SU-DHL-6 (cell line): ENCODE measurements around the gene KDELR3.

Experiments
- CTCF ChIP-seq: fragments of 200-600 bp; sonication (generic); IDR thresholded peaks from one replicate; pipeline ENCODE4 v1.5.1; 2017; ENCODE audit warnings: antibody characterized with exemption, mild to moderate bottlenecking, low read length, moderate library complexity; ENCODE audit not compliant: insufficient read depth, poor library complexity, severe bottlenecking
- EZH2phosphoT487 ChIP-seq: fragments of 200-600 bp; sonication (generic), shearing (Covaris generic); conservative IDR thresholded peaks from 2 replicates; pipeline ENCODE4 v1.6.1; 2018; ENCODE audit warnings: mild to moderate bottlenecking, antibody characterized with exemption, low read length, moderate library complexity, mixed read lengths

GRCh38 chr22:38481871-38482332, 14.0 kb downstream of the KDELR3 start:
- TF ChIP-seq CTCF (no peak), EZH2phosphoT487 (no peak)
